ENCODE data around the gene UGP2. TPM values are rescaled to one million over a fixed set of nuclear protein-coding genes. Genes with fewer than 3 reads are reported as not detected.

The UGP2 gene
- total and polyA plus RNA-seq, 10 of the 15 experiments (the other 5 are each of a cell fraction or from before 2014, with no cell fraction given): 40.8 to 98.3 (median 76.1) TPM

GRCh38 chr2:63891488-63892030, 49.9 kb downstream of the UGP2 start:
- no peak for FAIRE-seq
- ChIA-PET SMC1A (ENCODE audit: uncharacterized antibody, unreplicated experiment) (interaction anchor here (1.0 to 1.3 kb wide), 2 partner anchors 30 to 132 kb away, joined by 3 to 5 read pairs; no protein-coding TSS in a partner anchor), CTCF (interaction anchor here (1.0 to 1.5 kb wide), 3 partner anchors 193 to 440 kb away, joined by 4 to 6 read pairs (median 4); no protein-coding TSS in a partner anchor), POLR2A (interaction anchor here (0.9 kb wide), 1 partner anchor 86 kb away, joined by 3 read pairs; no protein-coding TSS in a partner anchor), RAD21 (ENCODE audit: unreplicated experiment) (no interaction called here)
- TF ChIP-seq, protein P1, sequence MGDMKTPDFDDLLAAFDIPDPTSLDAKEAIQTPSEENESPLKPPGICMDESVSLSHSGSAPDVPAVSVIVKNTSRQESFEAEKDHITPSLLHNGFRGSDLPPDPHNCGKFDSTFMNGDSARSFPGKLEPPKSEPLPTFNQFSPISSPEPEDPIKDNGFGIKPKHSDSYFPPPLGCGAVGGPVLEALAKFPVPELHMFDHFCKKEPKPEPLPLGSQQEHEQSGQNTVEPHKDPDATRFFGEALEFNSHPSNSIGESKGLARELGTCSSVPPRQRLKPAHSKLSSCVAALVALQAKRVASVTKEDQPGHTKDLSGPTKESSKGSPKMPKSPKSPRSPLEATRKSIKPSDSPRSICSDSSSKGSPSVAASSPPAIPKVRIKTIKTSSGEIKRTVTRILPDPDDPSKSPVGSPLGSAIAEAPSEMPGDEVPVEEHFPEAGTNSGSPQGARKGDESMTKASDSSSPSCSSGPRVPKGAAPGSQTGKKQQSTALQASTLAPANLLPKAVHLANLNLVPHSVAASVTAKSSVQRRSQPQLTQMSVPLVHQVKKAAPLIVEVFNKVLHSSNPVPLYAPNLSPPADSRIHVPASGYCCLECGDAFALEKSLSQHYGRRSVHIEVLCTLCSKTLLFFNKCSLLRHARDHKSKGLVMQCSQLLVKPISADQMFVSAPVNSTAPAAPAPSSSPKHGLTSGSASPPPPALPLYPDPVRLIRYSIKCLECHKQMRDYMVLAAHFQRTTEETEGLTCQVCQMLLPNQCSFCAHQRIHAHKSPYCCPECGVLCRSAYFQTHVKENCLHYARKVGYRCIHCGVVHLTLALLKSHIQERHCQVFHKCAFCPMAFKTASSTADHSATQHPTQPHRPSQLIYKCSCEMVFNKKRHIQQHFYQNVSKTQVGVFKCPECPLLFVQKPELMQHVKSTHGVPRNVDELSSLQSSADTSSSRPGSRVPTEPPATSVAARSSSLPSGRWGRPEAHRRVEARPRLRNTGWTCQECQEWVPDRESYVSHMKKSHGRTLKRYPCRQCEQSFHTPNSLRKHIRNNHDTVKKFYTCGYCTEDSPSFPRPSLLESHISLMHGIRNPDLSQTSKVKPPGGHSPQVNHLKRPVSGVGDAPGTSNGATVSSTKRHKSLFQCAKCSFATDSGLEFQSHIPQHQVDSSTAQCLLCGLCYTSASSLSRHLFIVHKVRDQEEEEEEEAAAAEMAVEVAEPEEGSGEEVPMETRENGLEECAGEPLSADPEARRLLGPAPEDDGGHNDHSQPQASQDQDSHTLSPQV (IDR thresholded peaks at IDR 0.05): no peak
- TF ChIP-seq NR2C2 (IDR thresholded peaks at IDR 0.05; ENCODE audit: borderline replicate concordance, control insufficient read depth, insufficient read length, low read depth): no peak
- BruUV-seq (replicated peaks): no TSS peak
- in situ Hi-C loops (cut with MboI) (no loop called here), intact Hi-C loops (cut with micrococcal nuclease; ENCODE audit: unreplicated experiment) (no loop called here)
- no peaks in the 10 kb centered on the region for H4K20me1 ChIP-seq (ENCODE audit: control insufficient read depth, insufficient read depth)
- H2AFZ ChIP-seq (ENCODE audit: control insufficient read depth, low read depth, low read length): no peak overlapping the region
- no peaks in the 10 kb centered on the region for H3K4me1 ChIP-seq (ENCODE audit: control insufficient read depth, insufficient read depth, low read length)
- H3K4me3 ChIP-seq: no peak overlapping the region
- H3K4me2 ChIP-seq (ENCODE audit: control insufficient read depth, insufficient read depth): no peak overlapping the region
- H3K79me2 ChIP-seq (ENCODE audit: control insufficient read depth, insufficient read depth, low read length): no peaks in the 10 kb centered on the region
- no peaks in the 10 kb centered on the region for H3K27me3 ChIP-seq (replicated peaks in 1 of 2; ENCODE audit: control insufficient read depth in 2 of 2, insufficient read depth in 2 of 2, low read length in 1 of 2)
- H3K9ac ChIP-seq (ENCODE audit: control insufficient read depth, insufficient read depth, low read length): no peak overlapping the region
- no peak for ATAC-seq
- no peak overlapping the region for H3K27ac ChIP-seq (ENCODE audit: control insufficient read depth, insufficient read depth)
- peaks cover 6 to 26% of the 10 kb centered on the region in 2 experiments for H3K36me3 ChIP-seq (ENCODE audit: control insufficient read depth in 2 of 2, insufficient read depth in 2 of 2, low read length in 1 of 2)
- WGBS (ENCODE audit: insufficient coverage, insufficient replicate concordance, low lambda C conversion rate, missing lambda C conversion rate): 100% methylated on average over 1 of the region's 1 CpG
- no peaks in the 10 kb centered on the region for H3K9me3 ChIP-seq (replicated peaks; ENCODE audit: control insufficient read depth, insufficient read depth, low read length)
- DNase-seq (ENCODE audit: low read depth, low spot score): no peak
